GM21717 (cell line): Measurements from ENCODE around the gene ZNF81.
"Not testable (repeated sequence)": the region's sequence is repeated elsewhere in the genome, so short reads cannot be mapped to it uniquely, and the experiment has no call there.

ENCODE experiments used
- ATAC-seq: cut with Tn5 transposase; IDR thresholded peaks from one replicate; pipeline ENCODE4 v1.9.1; 2021; ENCODE audit warnings: mild to moderate bottlenecking, moderate library complexity; ENCODE audit not compliant: unreplicated experiment

Gene ZNF81

DNA sequence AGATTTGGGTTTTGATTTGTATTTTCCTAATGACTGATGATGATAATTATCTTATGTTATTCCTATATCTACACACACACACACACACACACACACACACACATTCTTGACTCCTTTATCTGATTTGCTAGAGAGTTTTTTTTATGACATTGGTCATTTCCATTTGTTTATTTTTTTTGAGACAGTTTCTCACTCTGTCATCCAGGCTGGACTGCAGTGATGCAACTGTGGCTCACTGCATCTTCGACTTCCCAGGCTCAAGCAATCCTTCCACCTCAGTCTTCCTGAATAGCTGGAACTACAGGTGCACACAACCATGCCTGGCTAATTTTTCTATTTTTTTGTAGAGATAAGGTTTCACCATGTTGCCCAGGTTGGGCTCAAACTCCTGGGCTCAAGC is 6.7 kb downstream of the ZNF81 start:
- no peak for ATAC-seq

DNA sequence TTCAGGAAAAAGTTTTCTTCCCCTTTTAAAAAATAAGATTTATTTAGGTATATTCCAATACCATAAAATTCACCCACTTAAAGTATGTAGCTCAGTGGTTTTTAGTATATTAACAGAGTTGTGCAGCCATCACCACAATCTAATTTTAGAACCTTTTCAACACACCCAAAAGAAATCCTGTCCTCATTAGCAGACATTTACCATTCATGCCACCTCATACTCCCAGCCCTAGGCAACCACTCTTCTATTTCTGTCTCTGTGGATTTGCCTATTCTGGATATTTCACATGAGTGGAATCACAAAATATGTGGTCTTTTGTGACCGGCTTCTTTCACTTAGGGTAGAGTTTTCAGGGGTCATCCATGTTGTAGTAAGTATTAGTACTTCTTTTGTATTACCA is 7.4 kb downstream of the ZNF81 start:
- no peak for ATAC-seq

DNA sequence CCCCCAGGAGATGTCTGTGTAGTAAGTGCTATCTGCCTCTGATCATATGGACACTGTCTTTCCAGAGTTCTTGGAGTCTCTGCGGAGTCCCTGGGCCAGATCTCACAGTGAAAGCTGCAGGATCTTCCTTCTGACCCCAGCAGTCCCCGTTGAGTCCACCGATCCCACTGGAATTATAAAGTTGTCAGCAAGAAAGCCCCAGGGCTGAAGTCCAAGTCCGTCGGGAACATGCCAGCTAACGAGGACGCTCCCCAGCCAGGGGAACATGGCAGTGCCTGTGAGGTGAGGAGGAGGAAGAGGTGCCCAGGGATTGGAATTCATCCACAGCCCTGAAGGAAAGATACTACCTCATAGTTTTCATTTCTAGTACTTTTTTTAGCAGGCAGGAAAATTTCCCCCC is 9.3 kb downstream of the ZNF81 start:
- no peak for ATAC-seq

DNA sequence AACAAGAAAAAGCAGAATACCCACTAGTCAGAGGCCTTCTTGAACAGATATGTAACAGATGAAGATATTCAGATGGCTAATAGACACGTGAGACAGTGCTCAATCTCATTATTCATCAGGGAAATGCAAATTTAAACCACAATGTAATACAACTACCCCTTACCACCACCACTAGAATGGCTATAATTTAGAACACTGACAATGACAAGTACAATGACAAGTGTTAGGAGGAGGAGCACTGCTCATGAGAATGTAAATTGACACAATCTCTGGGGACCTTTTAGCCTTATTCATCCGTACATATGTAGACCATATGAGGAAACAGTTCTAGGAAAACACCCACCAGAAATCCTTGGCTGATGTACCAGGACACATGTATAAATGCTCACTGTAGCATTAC is 13.1 kb downstream of the ZNF81 start:
- ATAC-seq, result no peak

DNA sequence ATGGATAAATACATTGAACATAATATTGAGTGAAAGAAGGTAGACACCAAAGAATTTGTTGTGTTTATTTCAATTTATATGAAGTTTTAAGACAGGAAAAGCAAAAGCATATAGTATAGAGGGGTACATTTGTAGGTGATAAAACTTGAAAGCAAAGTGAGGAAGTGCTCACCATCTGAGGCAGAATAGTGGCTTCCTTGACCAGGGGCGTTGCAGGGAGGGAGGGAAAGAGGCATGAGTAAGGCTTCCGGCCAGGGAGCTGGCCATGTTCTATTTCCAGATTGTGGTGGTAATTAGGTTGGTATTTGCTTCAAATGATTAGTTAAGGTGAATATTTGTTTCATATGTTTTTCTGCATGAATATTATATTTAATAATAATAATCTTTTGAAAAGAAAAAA is 13.7 kb downstream of the ZNF81 start:
- not testable (repeated sequence) for ATAC-seq

DNA sequence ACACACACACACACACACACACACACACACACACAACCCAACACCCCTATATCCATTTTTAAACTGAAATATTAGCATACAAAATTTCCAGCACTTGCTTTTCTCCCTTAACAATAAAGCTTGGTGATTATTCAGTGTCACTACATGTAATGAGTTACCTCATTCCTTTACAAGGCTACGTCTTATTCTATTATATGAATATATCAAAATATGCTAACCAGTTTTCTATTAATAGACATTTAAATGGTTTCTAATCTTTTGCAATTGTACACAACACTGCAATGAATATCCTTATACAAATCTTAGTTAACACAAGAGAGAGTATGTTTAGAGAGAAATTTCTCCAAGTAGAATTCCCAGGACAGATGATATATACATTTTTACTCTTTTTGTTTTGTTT is 14.2 kb downstream of the ZNF81 start:
- ATAC-seq, result no peak

DNA sequence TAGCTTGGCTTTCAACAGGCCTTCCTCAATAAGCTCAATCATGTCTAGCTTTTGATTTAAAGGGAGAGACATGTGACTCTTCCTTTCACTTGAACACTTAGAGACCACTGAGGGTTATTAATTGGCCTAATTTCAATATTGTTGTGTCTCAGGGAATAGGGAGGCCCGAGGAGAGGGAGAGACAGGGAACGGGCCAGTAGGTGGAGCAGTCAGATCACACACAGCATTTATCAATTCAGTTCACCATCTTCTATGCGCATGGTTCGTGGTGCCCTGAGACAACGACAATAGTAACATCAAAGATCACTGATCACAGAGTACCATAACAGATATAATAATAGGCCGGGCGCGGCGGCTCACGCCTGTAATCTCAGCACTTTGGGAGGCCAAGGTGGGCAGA is 17.8 kb downstream of the ZNF81 start:
- ATAC-seq, result no peak

DNA sequence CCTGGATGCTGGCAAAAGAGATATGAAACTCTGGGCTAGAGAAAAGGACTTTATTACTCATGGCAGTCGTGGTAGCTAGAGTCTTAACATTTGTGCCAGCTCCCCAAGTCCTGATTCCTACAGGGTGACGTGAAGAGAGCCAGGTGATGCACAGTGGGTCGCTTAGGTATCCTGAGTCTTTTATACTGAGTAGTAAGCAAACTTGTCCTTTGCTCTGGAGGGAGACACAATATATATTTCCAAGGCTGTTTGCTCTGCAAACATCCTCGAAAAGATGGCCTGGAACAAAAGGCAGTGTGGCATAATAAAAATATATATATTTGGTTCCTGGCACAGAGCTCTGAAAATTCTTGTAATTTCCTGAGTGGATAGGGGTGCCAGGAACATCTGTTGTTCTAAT is 23.0 kb downstream of the ZNF81 start:
- ATAC-seq, result no peak

DNA sequence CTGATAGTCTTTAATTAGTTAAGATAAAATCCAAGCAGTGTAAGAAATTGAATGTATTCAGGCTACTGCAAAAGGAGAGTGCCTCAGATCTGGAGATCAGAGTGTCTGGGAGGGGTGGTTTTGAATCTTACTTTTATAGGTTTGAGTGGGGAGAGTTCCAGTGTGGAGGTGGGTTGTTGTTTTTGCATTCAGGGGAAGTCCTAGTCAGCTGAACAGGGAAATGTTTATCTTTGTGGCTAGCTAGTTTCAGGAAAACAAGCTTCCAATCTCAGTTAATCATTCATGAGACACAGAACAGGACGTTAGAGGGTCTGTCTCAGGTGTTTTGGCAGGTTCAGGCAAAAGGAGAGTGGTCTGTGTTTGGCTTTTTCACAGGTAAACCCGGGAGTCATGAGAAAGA is 26.0 kb downstream of the ZNF81 start:
- ATAC-seq, result no peak

DNA sequence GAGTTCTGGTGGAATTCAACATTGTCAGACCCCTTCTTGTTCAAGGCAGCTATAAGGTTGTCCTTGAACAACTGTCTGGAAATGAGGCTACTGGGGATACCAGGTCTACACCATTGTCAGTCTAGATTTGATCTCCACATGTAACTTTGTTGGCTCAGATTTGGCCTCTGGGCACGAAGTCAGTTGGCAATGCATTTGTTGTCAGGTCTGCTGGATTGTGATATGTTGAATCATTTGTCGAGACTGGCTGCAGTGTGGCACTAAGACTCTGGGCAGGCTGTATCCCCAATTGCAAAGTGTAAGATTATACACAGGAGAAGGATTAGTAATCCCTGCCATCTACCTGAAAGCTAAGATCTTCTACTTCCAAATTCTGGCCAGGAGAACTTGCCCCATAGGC is 26.5 kb downstream of the ZNF81 start:
- ATAC-seq, result no peak

DNA sequence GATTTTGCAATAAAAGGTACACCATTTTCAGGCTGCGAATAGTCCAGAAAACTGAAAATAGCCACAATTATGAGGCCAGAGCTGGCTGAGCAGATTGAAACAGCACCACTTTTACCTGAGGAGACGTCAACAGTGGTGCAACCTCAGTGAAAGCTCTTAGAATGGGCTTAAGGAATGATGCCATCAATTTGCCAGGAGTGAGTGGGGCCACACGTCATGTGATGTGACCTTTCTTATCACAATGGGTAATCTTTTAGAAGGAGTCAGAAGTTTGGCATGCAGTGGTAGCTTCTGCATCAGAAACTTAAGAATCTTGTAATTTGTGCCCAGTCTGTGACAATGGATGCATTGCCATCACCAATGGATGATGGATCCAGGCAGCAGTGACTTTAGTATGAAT is 27.6 kb downstream of the ZNF81 start:
- ATAC-seq, result no peak

DNA sequence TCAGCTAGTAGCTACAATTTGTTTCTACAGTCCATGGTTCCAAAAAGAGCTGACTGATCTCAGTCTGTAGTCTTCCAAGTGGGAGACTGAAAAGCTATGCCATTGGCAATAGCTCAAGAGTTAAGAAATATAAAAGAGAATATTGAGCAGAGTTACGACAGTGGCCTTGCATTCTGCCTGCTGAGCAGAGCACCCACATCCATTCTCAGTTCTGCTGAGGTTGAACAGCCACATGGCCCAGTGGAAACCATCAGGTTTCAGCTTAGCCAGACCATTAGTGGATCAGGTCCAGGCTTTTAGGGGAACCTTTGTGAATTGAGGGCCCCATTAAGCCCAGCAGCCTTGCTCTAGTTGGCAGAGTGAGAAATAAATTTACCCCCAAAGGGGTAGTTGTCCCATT is 28.1 kb downstream of the ZNF81 start:
- no peak for ATAC-seq

DNA sequence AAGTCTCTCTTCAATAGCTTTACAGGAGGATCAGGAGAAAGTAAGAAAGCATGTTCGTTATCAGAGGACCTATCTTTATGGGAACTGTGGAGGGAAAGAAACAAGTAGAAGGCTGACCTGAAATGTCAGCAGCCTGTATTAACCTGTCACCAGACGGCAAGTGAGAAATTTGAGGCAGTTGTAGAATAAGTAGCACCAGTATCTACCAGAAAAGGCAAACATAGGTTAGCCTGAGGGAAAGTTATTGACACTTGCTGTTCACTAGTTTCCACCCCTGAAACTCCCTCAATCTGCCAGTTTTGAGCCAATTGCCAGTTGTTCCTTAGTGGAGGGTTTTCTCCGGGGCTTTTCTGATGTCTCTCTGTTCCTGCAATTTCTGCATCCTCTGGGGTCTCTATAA is 36.4 kb downstream of the ZNF81 start:
- no peak for ATAC-seq

DNA sequence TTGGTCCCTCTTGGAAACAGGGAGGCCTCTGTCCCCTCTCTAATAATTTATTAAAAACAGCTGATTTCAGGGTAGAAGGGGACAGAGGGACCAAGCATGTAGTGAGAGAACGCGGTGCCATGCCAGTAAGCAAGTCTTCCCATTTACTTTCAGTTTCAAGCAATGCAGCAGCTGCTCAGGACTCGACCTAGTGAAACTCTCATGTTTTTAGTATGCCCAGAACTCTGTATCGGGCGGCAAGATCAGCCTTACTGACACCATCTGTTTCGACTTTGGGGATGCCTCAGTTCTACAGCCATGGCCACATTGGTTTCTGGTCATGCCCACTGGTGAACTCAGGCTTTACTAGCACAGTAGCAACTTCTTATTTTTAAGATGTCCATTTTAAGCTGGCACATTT is 40.6 kb downstream of the ZNF81 start:
- no peak for ATAC-seq

DNA sequence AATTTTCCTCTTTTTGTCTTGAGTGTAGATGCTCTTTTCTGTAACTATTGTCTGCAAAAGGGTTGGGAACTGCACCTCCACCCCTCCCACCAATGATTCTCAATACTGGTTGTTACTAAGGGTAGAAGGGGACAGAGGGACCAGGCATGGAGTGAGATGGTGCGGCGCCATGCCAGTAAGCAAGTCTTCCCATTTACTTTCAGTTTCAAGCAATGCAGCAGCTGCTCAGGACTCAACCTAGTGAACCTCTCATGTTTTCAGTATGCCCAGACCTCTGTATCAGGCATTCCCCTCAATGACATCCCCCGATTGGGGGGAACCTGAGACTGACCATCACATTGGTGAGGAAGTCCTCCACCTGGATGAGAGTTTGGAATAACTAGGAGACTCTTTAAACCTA is 41.5 kb downstream of the ZNF81 start:
- no peak for ATAC-seq

DNA sequence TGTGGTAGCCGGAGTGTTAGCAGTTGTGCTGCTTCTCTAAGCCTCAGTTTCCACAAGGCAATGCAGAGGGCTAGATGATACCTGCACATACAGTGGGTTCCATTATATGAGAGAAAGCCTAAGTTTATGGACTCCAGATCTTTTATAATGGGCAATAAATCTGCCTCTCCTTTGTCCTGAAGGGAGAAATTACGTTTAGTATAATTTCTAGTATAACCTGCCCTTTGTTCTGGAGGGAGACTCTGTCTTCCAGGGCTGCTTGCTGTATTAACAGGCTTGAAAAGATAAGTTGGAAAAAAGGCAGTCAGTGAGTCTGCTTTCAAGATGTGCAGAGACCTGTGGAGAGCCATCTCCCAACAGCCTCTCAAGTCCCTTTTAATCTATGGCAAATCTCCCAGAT is 42.8 kb downstream of the ZNF81 start:
- no peak for ATAC-seq

DNA sequence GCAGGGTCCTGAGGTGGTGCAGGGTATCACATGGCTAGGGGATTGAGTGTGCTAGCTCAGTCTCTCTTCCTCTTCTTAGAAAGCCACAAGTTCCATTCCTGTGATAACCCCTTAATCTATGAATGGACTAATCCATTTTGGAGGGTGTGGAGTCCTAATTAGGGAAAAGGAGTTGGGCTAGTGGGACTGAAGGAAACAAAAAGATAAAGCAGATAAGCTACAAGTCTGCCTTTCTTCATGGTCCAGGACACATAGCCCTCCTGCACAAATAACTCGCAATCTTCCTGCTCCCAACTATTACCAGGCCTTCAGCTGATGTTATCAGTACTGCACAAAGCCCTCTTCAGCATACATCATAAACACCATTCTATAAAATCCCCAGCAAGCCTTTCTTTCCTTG is 44.2 kb downstream of the ZNF81 start:
- ATAC-seq, result no peak

DNA sequence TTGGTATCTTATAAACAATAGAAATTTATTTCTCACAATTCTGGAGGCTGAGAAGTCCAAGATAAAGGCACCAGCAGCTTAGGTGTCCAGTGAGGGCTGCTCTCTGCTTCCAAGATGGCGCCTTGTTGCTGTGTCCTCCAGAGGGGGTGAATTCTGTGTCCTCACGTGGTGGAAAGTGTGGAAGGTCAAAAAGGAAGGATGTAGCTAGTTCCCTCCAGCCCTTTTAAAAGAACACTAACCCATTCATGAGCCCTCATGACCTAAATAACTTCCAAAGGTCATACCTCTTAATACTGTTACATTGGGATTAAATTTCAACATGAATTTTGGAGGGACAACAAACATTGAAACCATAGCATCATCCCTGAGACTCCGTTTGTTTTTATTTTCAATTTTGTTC is 48.8 kb downstream of the ZNF81 start:
- ATAC-seq, result no peak

DNA sequence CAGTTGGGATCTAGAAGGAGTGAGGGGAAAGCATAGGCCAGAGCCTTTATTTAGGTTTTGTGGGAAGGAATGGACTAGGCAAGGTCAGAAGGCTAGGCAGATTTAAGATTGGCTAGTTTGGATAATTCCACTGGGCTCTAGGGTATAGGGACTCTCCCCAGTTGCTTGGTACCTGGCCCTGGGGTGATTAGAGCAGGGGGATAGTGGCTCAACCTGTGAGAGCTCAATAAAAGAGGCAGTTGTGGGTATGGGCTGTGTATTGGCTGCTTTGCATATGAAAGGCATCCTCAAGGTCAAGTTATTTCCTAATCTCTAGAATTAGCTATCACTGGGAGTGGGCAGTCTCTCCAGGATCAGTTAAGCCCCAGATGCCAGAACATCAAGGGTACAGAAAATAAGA is 61.3 kb downstream of the ZNF81 start:
- no peak for ATAC-seq

DNA sequence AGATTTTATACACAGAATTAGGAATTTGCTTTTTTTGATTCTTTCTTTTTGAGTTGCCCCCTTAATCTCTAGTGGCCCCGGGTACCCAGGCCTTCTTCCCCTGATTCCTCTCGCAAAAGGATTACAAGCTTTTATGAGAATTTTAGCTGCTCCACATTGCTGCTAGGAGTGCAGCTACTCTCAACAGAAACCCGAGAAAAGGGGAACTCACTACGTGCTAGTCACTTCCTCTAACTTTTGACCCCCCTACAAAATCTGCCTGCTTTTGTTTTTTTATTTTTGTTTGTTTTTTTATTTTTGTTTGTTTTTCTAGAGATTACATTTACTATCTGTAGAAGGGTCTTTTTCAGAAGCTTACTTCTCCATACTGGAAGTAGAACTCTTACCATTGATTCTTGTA is 64.1 kb downstream of the ZNF81 start:
- ATAC-seq, result no peak

DNA sequence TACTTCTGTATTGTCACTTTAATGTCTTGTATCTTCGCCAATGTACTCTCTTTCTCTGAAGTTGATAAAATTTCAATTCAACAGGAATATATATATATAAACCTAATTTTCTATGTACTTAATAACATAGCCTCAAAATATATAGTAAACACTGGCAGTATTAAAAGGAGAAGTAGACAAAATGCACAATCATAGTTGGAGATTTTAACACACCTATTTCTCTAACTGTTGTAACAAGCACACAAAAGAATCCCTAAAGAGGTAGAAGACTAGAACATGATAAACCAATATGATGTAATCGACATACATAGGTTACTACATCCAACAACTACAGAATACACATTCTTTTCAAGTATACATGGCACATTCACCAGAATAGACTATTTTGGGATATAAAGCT is 65.5 kb downstream of the ZNF81 start:
- no peak for ATAC-seq

DNA sequence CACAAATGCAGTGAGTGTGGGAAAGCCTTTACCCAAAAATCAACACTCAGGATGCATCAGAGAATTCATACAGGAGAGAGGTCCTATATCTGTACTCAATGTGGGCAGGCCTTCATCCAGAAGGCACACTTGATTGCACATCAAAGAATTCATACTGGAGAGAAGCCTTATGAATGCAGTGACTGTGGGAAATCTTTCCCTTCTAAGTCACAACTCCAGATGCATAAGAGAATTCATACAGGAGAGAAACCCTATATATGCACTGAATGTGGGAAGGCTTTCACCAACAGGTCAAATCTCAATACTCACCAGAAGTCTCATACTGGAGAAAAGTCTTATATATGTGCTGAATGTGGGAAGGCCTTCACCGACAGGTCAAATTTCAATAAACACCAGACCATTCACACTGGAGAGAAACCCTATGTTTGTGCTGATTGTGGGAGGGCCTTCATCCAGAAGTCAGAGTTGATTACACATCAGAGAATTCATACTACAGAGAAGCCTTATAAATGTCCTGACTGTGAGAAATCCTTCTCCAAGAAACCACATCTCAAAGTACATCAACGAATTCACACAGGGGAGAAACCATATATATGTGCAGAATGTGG is 79.3 kb downstream of the ZNF81 start:
- no peak for ATAC-seq

DNA sequence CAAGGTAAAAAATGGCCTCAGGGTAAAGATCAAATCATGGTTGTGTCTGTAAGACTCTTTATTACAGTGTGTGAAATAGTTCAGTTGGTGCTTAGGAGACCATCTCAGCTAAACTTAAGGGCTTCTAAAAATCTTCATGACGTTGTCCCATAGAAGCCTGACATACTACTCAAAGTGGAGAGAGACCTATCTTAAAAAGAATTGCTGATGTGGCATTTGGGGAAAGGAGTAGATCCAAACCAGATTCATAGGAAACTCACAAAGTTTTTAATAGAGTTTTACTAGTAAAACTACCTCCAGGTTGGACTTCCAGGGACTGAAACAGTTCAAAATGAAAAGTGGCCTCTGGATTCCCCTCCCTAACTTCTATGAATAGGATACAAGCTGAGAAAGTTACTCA is 81.6 kb downstream of the ZNF81 start:
- no peak for ATAC-seq

DNA sequence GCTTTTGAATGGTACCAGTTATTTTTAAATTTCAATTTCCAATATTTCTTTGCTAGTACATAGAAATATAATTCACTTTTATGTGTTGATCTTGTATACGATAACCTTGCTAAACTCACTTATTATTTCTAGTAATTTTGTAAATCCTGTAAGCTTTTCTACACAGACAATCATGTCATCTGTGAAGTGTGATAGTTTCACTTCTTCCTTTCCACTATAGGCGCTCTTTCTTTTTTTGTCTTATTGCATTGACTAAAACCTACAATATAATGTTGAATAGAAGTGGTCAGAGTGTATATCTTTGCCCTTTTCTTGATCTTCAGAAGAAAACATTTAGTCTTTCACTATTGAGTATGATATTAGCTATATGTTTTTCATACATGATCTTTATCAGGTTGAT is 90.5 kb downstream of the ZNF81 start:
- ATAC-seq, result no peak
